ENCODE results near the gene POLH.
"Not testable (repeated sequence)": the region's sequence is repeated elsewhere in the genome, so short reads cannot be mapped to it uniquely, and the experiment has no call there.

POLH gene

DNA sequence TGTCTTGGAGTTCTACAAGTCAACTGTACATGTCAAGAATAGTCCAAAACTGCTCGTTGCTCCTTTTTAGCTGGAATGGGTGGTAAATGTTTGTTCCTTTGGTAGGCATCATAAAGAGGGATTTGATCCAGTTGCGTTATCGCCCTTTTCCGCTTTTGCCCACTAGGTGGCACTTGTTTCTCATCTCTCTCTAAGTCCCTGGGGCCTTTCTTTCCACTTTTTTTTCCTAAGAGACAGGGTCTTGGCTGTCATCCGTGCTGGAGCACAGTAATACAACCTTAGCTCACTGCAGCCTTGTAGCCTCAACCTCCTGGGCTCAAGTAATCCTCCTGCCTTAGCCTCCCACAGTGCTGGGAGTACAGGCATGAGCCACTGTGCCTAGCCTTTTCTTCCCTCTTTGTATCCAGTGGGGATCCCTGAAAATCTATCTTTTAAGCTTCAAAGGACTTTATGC lies 32.4 kb downstream of the POLH start:
- peak; percentile 34 for DNase-seq

GRCh38 chr6:43608807-43609206 lies 32.8 kb downstream of the POLH start:
- DNase-seq, result no peak

DNA sequence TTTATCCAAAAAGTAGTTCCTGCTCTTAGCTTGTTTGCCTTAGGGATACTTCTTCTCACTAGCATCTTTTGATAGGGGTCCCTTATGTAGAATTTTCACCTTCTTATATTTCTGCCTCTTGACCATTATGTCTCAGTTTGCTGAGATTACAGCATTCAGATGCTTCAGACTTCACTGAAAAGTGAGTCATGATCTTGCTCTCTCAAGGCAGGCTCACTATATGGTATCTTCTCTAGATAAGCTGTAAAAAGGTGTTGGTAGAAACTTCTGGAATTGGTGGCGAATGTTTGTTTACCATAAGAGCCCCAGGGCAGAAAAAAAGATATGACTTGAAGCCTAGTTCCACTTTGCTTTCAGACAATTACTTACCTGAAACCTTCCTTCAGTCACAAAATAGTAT lies 33.4 kb downstream of the POLH start:
- no peak for DNase-seq

DNA sequence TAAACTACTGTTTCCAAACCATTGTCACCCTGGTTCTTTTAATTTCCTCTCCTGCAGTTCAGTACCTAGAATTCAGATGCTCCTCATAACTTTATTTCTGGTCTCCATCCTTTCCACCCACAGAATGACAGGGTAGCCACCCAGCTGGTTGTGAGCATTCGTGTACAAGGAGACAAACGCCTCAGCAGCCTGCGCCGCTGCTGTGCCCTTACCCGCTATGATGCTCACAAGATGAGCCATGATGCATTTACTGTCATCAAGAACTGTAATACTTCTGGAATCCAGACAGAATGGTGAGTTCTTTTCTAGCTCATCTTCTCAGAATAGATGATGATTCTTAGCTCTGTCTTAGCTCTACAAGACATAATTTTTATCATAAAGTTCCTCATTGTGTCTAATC lies 34.4 kb downstream of the POLH start:
- DNase-seq, result no peak

GRCh38 chr6:43613721-43614395 lies 37.9 kb downstream of the POLH start:
- DNase-seq, result no peak

- no peak for DNase-seq
Observed at GRCh38 chr6:43614396-43614730, 38.4 kb downstream of the POLH start.

DNA sequence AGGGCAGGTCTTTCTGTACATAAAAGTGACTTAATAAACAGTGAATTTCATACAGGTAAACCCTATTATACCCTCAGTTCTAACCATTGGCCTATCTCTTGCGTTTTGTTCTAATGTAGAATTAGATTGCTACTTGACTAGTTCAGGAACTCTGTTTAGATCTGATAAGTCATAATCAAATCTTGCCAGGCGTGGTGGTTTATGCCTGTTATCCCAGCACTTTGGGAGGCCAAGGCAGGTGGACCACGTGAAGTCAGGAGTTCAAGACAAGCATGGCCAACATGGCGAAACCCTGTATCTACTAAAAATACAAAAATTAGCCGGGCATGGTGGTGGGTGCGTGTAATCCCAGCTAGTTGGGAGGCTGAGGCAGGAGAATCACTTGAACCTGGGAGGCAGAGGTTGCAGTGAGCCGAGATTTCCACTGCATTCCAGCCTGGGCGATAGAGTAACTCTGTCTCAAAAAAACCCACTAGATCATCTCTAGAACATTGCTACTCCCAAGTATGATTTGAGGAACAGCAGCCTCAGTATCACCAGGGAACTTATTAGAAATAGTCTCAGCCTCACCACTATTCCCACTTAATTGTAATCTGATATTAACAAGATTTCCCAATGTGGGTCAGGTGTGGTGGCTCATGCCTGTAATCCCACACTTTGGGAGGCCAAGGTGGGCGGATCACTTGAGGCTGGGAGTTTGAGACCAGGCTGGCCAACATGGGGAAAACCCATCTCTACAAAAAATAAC lies 40.9 kb downstream of the POLH start:
- no peak for DNase-seq

DNA sequence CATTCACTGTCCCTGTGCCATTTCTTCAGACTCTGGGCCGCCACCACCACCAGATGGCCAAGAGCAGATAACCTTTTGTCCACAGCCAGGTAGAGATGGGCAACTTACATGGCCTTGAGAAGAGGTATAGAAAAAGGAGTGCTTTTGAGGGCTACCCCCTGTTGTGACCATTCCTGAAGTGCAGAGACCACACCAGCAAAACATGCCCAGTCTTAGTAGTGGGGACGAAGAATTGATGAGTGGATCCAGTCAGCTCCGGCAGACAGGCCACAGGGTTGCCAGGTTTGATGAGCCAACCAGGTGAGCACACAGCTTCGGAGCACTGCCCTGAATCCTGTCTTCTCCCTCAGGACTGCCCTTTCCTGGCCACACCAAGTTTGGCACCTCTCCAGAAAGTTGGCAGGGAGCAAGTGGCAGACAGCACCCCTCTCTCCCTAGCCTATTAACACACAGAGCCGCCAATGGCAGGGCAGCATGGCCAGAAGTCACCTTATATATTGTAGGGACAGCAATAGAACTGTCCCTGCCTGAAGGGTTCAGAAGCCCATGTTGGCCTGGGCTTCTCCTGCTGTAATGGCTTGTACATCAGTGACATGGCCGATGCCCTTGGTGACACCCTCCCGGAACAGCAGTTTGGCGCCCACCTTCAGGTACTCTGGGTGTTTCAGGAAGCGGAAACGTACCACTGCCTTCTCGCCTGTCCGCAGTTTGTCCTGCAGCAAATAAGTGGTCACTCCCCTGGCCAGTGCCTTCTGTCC lies 45.3 kb downstream of the POLH start:
- DNase-seq, result no peak

DNA sequence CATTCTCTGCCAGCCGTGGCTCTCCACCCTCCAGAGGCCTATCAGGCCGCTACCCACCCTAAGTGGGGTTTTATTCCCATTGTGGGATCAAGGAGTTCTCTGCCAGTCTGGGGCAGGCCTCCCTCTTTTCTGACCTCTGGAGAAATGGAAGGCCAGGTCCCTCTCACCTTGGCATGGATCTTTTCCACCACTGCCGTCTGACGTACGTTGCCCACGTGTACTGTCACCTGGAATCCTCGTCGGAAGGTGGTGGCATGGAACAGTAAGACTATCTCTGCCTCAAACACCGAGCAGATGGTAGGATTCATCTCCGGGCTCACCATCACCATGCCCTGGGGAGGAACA lies 45.8 kb downstream of the POLH start:
- no peak for DNase-seq

- DNase-seq, result no peak
Observed at GRCh38 chr6:43622541-43622940, 46.6 kb downstream of the POLH start.

DNA sequence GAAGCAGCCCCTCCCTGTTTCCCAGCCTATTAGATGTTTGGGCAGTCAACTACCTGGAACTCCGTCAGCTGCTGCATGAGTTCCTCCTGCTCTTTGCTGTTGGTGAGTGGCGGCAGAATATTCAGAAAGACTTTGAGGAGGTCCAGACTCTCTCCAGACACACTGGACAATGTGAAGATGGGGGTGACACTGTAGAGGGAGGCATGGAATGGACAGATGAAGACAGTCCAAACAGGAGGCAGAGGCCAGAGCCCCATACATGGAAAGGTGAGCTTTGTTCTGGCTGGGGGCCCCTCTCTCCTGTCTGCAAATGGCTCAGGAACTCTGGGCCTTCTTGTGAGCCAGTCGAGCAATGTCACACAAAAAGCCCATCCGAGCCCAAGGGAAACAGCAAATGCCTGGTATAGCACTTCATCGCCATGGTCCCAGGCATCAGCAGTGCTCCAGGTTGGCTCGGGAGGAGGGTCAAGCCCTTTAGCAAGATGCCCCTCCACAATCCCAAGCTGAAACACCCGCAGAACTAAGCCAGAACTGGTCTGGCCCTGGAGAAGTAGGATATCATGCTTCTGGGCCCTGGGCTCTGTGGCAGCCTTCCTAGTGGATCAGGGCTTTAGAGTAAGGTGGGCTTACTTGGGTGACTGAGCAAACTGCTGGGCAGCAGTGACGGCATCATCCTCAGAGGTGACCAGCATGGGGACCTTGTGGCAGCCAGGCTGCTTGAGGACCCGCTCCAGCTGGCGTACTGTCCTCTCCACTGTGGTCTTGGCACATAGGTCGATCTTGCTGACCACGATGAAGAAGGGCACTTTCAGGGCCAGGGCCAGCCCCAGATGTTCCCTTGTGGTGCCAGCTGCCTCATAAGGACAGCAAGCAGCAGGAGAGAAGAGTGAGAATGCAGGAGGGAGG lies 48.1 kb downstream of the POLH start:
- DNase-seq, result no peak

GRCh38 chr6:43624786-43625288 lies 48.9 kb downstream of the POLH start:
- no peak for DNase-seq

GRCh38 chr6:43625393-43625992 lies 49.5 kb downstream of the POLH start:
- DNase-seq, result no peak

- peak; percentile 53 for DNase-seq
Observed at GRCh38 chr6:43627008-43627825, 51.2 kb downstream of the POLH start.

GRCh38 chr6:43628393-43629103 lies 52.6 kb downstream of the POLH start:
- peak; percentile 44 for DNase-seq

DNA sequence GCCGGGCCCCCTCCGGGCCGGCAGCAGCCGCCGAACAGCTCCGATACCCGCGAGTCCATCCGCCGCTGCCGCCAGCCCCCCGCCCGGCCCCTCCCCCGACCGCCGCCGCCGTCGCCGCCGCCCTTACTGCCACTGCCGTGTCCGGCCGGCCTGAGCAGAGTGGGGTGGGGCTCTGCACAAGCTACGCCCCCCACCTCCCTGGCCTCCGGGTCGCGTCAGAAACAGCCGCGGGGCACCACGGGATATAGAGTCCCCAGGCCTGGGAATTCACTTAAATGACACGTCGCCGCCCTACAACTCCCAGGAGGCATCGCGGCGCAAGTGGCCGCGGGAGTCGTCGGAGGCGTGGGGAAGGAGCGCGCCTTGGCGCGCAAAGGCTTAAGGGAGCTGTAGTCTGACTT lies 53.1 kb downstream of the POLH start, which contains the start of gene GTPBP2:
GTPBP2 (minus strand) TSS at position 161 of the 401 bp plus-strand sequence; CDS start at position 59, 102 bp downstream.
- peak; percentile 96 for DNase-seq

DNA sequence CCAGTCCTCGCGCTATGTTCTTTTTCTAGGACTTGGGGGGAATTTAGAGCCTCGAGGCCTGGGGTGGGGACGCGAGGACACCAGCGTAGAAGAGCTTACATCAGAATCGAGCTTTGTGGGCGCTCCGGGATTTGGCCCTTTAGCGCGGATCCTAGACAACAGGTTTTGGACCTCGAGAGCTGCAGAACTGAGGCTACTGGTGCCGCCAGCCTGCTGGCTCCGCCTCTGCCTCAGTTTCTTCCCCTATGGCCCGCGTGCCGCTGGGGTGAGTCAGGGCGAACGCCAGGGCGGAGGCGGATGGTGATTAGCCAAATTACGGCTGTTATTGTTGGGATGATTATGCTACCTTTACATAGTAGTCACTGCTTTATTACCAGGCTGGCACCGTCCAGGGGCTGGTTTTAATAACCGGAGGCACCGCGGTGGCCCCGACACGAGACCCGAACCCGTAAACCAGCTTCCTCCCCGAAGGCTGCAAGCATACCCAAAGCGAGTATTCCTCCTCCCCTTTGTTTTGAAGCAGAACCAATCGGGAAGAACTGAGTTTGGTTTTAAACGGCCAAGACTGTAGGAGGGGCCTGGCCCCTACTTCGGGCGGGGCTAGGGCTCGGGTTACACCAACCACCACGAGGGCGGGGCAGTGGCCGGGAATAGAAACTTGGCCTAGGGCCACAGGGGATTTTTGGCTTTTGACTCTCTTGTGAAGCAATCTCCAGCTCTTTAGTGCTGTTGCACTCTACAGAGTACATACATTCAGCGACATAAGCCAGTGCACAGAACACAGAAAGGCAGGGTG lies 53.7 kb downstream of the POLH start:
- peak; percentile 92 for DNase-seq

GRCh38 chr6:43630980-43631619 lies 55.1 kb downstream of the POLH start:
- DNase-seq, result no peak

- not testable (repeated sequence) for DNase-seq
Observed at GRCh38 chr6:43633002-43633401, 57.0 kb downstream of the POLH start.

All from CD4-positive, alpha-beta T cell treated with Interferon gamma for 1 hour (primary cell).